CD4-positive, alpha-beta T cell (primary cell): ENCODE measurements around the gene PPP1R14B. TPM values are rescaled to one million over a fixed set of nuclear protein-coding genes. Genes with fewer than 3 reads are reported as not detected.
A peak's percentile ranks its signal among the peaks of the same experiment; 100 is the strongest.

Experiments
- ATAC-seq: fragments of 200-7000 bp; cut with Tn5 transposase; one replicate; pipeline ENCODE4 v1.10.0; 2022; ENCODE audit warnings: mild to moderate bottlenecking; ENCODE audit not compliant: poor library complexity
- CTCF ChIA-PET: fragments of 350-600 bp; sonication (Branson Sonifier 250); formaldehyde crosslinking; loops from one replicate; lab custom pipeline; 2021; ENCODE audit warnings: antibody characterized with exemption, inconsistent platforms; lab: Charles Lee
- POLR2A ChIA-PET: fragments of 350-600 bp; sonication (Branson Sonifier 250); formaldehyde crosslinking; loops from one replicate; lab custom pipeline; 2021; ENCODE audit warnings: antibody characterized with exemption, inconsistent platforms; lab: Charles Lee
- DNase-seq, 14 experiments: peaks; one replicate each; pipeline ENCODE4 v3.0.0-alpha.2; 2013 to 2020; ENCODE audit warnings: mixed read lengths in 2 of 14
- H3K27ac ChIP-seq, 2 donors: one replicate each; pipeline versions ENCODE4 v1.5.1 to v1.7.0; 2013; ENCODE audit warnings: low read length in 2 of 2, low read depth in 1 of 2, mild to moderate bottlenecking in 1 of 2
- H3K27me3 ChIP-seq, 2 experiments: 1 replicate in 1 of 2; 2 replicates in 1 of 2; pipeline versions ENCODE4 v1.6.1 to v1.7.0; 2013; ENCODE audit warnings: low read length in 2 of 2, control low read depth in 1 of 2, mild to moderate bottlenecking in 1 of 2, moderate library complexity in 1 of 2; ENCODE audit not compliant: insufficient read depth in 2 of 2, control insufficient read depth in 1 of 2
- H3K36me3 ChIP-seq: one replicate; pipeline ENCODE4 v1.6.1; 2013; ENCODE audit warnings: low read length, control low read depth; ENCODE audit not compliant: insufficient read depth
- H3K4me1 ChIP-seq: one replicate; pipeline ENCODE4 v1.6.1; 2013; ENCODE audit warnings: low read length, control low read depth; ENCODE audit not compliant: insufficient read depth
- H3K4me3 ChIP-seq: one replicate; pipeline ENCODE4 v1.5.1; 2013; ENCODE audit warnings: mild to moderate bottlenecking, low read length, moderate library complexity
- H3K9me3 ChIP-seq, 2 experiments: 1 replicate in 1 of 2; 2 replicates in 1 of 2; pipeline versions ENCODE4 v1.6.1 to v1.7.0; 2013; ENCODE audit warnings: low read length in 2 of 2, mild to moderate bottlenecking in 2 of 2, control low read depth in 1 of 2, moderate library complexity in 1 of 2; ENCODE audit not compliant: control insufficient read depth in 1 of 2, insufficient read depth in 1 of 2
- H3K27ac Mint-ChIP-seq: one replicate; pipeline ENCODE4 v1.8.0; 2020; ENCODE audit warnings: mixed read lengths
- H3K27me3 Mint-ChIP-seq: one replicate; pipeline ENCODE4 v1.8.0; 2021; ENCODE audit warnings: mixed read lengths
- H3K36me3 Mint-ChIP-seq: one replicate; pipeline ENCODE4 v1.8.0; 2021; ENCODE audit warnings: low read depth, mixed read lengths
- H3K4me1 Mint-ChIP-seq: one replicate; pipeline ENCODE4 v1.8.0; 2021; ENCODE audit warnings: low read depth, mixed read lengths
- H3K4me3 Mint-ChIP-seq: one replicate; pipeline ENCODE4 v1.8.0; 2020; ENCODE audit warnings: mild to moderate bottlenecking, mixed read lengths
- H3K9me3 Mint-ChIP-seq: one replicate; pipeline ENCODE4 v1.8.0; 2020; ENCODE audit warnings: mixed read lengths
- CTCF ChIP-seq: fragments of 200-600 bp; IDR thresholded peaks from one replicate; pipeline ENCODE4 v1.8.0; 2022; ENCODE audit warnings: antibody characterized with exemption, mild to moderate bottlenecking
- intact Hi-C, 2 experiments: fragments of 100-400 bp; cut with DNase I in 1 of 2; cut with micrococcal nuclease in 1 of 2; formaldehyde crosslinking; loops; one replicate each; pipeline versions ENCODE4 v1.15.1 to v1.9.0; 2023 to 2025; cut with DNase I, micrococcal nuclease
- total RNA-seq, 174 experiments: library from RNA in 2 of 174; stranded (reverse) in 2 of 174; gene quantifications; one replicate each; pipeline ENCODE4 v1.2.3 and lab custom pipeline; 2021 to 2026

The PPP1R14B gene
- total RNA-seq, 2 experiments from 2014 or later, result 17.1 to 21.0 TPM

GRCh38 chr11:64244107-64244506 lies 2.6 kb downstream of the PPP1R14B start:
- peaks cover 52% of the 10 kb centered on the region for H3K4me1 Mint-ChIP-seq

GRCh38 chr11:64243236-64243854 lies 3.4 kb downstream of the PPP1R14B start:
- Histone ChIP-seq H3K4me3 (no peak overlapping the region), H3K36me3 (peaks cover 10% of the 10 kb centered on the region), H3K9me3 (no peaks in the 10 kb centered on the region), H3K4me1 (peaks cover 62% of the 10 kb centered on the region), H3K27ac (no peak overlapping the region), H3K27me3 (no peaks in the 10 kb centered on the region)
- Mint-ChIP-seq H3K4me3 (peak overlapping the region; percentile 81), H3K9me3 (no peaks in the 10 kb centered on the region), H3K27me3 (no peaks in the 10 kb centered on the region), H3K27ac (peak overlapping the region; percentile 100), H3K4me1 (peaks cover 57% of the 10 kb centered on the region), H3K36me3 (peaks cover 30% of the 10 kb centered on the region)
- POLR2A ChIA-PET, result interaction anchor here (0.9 to 6.2 kb wide), 7 partner anchors 13 to 74 kb away, joined by 4 to 69 read pairs (median 11); partner anchors contain the start of genes DNAJC4, ESRRA, FERMT3 and PRDX5
- CTCF ChIA-PET, result interaction anchor here (1.1 to 3.8 kb wide), 4 partner anchors 8 to 58 kb away, joined by 3 to 12 read pairs (median 7); partner anchors contain the start of gene PLCB3
- no peak for ATAC-seq
- no peak for DNase-seq
- TF ChIP-seq CTCF, result no peak
- intact Hi-C loops, result loop anchor here (2.0 to 5.0 kb wide), 2 partner anchors 36 to 61 kb away; partner anchors contain the start of genes FERMT3 (in 2 of the 2) and ESRRA (in 1 of the 2)

More at GRCh38 chr11:64244107-64244506, 2.6 kb downstream of the PPP1R14B start:
- H3K36me3 Mint-ChIP-seq, result peaks cover 30% of the 10 kb centered on the region
- peaks cover 10% of the 10 kb centered on the region for H3K36me3 ChIP-seq
- H3K27me3 Mint-ChIP-seq, result no peaks in the 10 kb centered on the region
- no peaks in the 10 kb centered on the region for H3K27me3 ChIP-seq
- intact Hi-C loops, result loop anchor here (5.0 kb wide), 1 partner anchor 37 kb away; the partner anchor contains the start of gene FERMT3 (in 2 of the 2)
- peak overlapping the region; percentile 100 for H3K27ac Mint-ChIP-seq
- H3K27ac ChIP-seq, result no peak overlapping the region
- TF ChIP-seq CTCF, result no peak
- peak overlapping the region; percentile 81 for H3K4me3 Mint-ChIP-seq
- no peaks in the 10 kb centered on the region for H3K9me3 ChIP-seq
- H3K4me1 ChIP-seq, result peaks cover 61% of the 10 kb centered on the region
- ATAC-seq (no peak), DNase-seq (no peak)
- no peak overlapping the region for H3K4me3 ChIP-seq
- CTCF ChIA-PET, result interaction anchor here (1.5 to 3.9 kb wide), 4 partner anchors 40 to 60 kb away, joined by 9 to 15 read pairs (median 12); no protein-coding TSS in a partner anchor
- H3K9me3 Mint-ChIP-seq, result no peaks in the 10 kb centered on the region
- POLR2A ChIA-PET, result interaction anchor here (1.3 to 6.2 kb wide), 6 partner anchors 14 to 73 kb away, joined by 6 to 69 read pairs (median 13); partner anchors contain the start of genes DNAJC4, ESRRA, FERMT3 and PRDX5

GRCh38 chr11:64241491-64242374 lies 5.0 kb downstream of the PPP1R14B start:
- Mint-ChIP-seq H3K27me3 (no peaks in the 10 kb centered on the region), H3K36me3 (peaks cover 34% of the 10 kb centered on the region), H3K4me3 (peak overlapping the region; percentile 98), H3K4me1 (peaks cover 45% of the 10 kb centered on the region), H3K9me3 (no peaks in the 10 kb centered on the region), H3K27ac (peak overlapping the region; percentile 100)
- TF ChIP-seq CTCF, result no peak
- Histone ChIP-seq H3K27me3 (no peaks in the 10 kb centered on the region), H3K9me3 (no peaks in the 10 kb centered on the region), H3K27ac (peak overlapping the region; percentile 97 to 100), H3K36me3 (peaks cover 22% of the 10 kb centered on the region), H3K4me1 (peaks cover 60% of the 10 kb centered on the region), H3K4me3 (peak overlapping the region; percentile 80)
- ATAC-seq, result no peak
- ChIA-PET CTCF (interaction anchor here (0.9 to 1.9 kb wide), 5 partner anchors 10 to 63 kb away, joined by 4 to 10 read pairs (median 7); partner anchors contain the start of genes NUDT22, PLCB3 and TRPT1), POLR2A (interaction anchor here (0.6 to 6.2 kb wide), 23 partner anchors 8 to 1589 kb away, joined by 3 to 69 read pairs (median 5); partner anchors contain the start of genes BAD, CCDC88B, DNAJC4 and FERMT3)
- intact Hi-C loops, result loop anchor here (1.0 to 5.0 kb wide), 7 partner anchors 11 to 63 kb away; partner anchors contain the start of genes DNAJC4 (in 2 of the 2), ESRRA (in 2 of the 2), FERMT3 (in 2 of the 2) and GPR137 (in 2 of the 2)
- peak in 7 of 14 experiments; percentile 99 to 100 (median 100) for DNase-seq
